Epithelial cell of esophagus (primary cell): Measurements from ENCODE around the gene PLCD4.

Experiments
- DNase-seq: peaks from one replicate; pipeline ENCODE4 v3.0.0; 2010; ENCODE audit warnings: low read depth
- H3K4me3 ChIP-seq: 2 replicates; pipeline ENCODE4 v1.5.1; 2011; ENCODE audit warnings: mild to moderate bottlenecking, low read length, control low read depth
- TF ChIP-seq, protein P1 (sequence below): IDR thresholded peaks from 2 replicates; pipeline ENCODE4 v1.5.1; 2011; ENCODE audit warnings: low read depth, mild to moderate bottlenecking, low read length, control low read depth, inconsistent platforms; ENCODE audit not compliant: insufficient read depth; ENCODE audit errors: missing control alignments

Gene PLCD4

DNA sequence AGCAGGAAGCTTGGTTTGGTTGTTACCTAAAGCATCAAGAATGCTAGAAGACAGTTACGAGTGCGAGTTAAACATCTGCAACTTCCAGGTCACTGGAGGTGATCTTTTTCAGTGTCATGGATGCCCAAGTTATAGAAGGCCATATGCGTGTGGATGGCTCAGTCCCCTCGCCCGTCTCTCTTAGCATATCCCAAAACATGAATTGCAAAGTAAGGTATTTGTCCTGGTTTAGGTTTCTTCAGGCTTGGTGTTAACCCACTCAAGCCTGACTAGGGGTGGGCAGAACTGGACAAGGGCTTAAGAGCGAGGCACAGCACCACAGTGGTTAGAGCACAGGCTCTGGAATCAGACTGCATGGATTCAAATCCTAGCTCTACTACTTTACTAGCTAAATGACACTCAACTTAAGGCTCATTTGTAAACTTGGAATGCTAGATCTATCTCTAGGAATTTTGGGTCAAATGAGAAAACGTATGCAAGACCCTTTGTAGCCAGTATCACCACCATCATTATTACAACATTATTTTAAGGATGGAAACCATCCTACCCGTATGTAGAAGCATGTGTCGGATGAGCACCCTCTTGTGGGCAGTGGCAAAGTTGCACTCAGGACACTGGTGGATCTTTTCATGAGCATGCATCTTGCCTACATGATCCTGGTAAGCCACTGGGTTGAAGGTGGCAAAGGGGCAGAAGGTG is 40.5 kb downstream of the PLCD4 start:
- TF ChIP-seq, protein P1, sequence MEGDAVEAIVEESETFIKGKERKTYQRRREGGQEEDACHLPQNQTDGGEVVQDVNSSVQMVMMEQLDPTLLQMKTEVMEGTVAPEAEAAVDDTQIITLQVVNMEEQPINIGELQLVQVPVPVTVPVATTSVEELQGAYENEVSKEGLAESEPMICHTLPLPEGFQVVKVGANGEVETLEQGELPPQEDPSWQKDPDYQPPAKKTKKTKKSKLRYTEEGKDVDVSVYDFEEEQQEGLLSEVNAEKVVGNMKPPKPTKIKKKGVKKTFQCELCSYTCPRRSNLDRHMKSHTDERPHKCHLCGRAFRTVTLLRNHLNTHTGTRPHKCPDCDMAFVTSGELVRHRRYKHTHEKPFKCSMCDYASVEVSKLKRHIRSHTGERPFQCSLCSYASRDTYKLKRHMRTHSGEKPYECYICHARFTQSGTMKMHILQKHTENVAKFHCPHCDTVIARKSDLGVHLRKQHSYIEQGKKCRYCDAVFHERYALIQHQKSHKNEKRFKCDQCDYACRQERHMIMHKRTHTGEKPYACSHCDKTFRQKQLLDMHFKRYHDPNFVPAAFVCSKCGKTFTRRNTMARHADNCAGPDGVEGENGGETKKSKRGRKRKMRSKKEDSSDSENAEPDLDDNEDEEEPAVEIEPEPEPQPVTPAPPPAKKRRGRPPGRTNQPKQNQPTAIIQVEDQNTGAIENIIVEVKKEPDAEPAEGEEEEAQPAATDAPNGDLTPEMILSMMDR = peak; percentile 94
- H3K4me3 ChIP-seq = no peak overlapping the region
- peak; percentile 77 for DNase-seq

DNA sequence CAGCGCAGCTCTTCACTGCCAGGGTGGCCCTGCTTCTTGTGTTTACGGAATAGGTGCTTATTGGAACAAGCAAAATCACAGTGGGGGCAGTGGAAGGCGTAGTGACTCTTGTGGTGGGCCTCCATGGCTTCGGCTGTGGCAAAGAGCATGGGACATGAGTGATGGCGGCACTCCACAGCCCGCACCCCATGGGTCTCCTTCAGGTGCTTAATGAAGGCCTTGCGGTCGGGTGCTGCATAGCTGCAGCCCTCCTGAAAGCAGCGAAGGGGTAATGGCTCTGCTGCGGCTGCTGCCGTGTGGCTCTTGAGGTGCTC is 41.0 kb downstream of the PLCD4 start:
- DNase-seq = no peak
- TF ChIP-seq, protein P1 = no peak
- H3K4me3 ChIP-seq = no peak overlapping the region

DNA sequence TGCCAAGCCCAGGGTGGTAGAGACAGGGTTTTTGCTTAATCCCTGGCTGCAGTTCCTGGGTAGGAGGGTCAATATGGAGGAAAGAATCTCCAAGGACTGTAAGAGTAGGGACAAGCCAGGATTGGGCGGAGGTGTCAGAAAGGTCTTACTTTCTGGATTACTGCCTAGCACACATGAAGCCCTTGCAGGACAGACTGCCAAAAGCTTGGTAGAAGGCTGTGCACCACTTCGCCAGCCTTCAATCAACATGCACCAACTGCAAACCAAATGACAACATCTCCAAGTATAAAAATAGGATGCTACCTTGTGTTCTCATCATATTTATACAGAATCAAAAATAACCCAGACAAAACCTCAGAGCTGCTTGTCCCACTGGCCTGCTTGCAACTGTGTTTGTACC is 48.1 kb downstream of the PLCD4 start:
- no peak overlapping the region for H3K4me3 ChIP-seq
- TF ChIP-seq, protein P1 = no peak
- DNase-seq = no peak

DNA sequence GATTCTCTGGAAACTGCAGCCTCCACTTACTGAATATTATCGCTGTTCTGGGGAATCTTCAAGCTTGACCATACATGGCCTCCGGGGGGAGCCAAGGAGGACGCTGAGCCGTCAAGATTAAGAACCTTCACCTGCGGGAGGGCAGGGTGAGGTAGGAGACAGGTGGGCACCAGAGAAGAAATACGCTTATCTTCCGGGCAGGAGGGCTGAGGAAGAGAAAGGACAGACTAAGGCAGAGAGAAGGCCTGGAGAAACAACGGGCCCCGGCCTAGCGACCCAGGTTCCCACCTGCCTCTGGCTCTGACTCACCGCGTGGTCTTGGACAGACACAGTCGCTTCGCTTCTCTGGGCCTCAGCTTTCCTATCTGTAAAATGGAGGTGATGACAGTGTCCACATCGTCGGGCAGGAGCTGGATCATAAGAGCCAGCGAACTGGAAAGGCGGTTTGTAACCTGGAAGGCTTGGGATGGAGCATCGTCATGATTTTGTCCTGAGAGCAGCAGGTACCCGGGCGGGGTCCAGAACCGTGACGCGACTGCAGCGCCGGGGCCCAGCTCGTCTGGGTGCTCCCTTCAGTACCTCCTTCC is 51.1 kb downstream of the PLCD4 start:
- TF ChIP-seq, protein P1 = peak; percentile 57
- peak; percentile 76 for DNase-seq
- peak overlapping the region; percentile 94 for H3K4me3 ChIP-seq

DNA sequence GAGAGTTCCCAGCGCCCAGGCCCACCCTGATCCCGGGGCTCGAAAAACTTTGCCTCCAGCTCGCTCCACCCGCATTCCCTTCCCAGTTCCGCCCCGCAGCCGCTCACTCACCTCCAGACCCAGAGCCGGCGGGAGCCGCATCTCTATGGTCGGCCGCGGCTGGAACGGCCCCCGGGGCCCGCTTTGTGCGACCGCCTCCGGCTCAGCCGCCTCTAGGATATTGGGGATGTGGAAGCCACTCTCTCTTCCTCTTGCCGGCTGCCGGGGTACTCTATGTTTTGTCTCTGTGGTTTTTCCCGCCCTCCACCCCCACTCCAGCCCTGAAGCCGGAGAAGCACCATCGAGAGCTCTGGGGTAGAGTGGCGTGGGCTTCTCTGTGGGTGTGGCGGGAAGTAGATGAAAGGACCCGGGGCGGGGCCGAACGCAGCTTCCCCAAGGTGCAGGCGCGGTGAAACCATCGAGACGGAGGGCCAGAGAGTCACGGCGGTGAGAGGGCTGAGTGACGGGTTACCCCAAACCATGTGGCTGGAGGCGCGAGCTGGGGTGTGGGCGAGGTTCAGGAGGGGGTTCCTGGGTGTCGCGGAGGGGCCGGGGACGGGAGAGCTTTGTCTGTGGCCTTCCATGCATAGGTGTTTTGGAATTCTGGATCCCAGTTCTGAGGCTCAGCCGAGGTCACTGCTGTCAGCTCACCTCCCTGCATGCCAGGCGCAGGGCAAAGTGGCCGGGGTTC is 51.7 kb downstream of the PLCD4 start, which contains the start of the genes BCS1L and ZNF142:
Gene BCS1L (plus strand): TSS at position 426 of the 730 bp plus-strand sequence. CDS start 1,305 bp downstream, outside the sequence.
Gene ZNF142 (minus strand): TSS at position 366 of the 730 bp plus-strand sequence. CDS start 3,194 bp downstream, outside the sequence.
- peak; percentile 95 for DNase-seq
- H3K4me3 ChIP-seq = peak within 1 kb of the TSS; percentile 94
- TF ChIP-seq, protein P1 = no peak

DNA sequence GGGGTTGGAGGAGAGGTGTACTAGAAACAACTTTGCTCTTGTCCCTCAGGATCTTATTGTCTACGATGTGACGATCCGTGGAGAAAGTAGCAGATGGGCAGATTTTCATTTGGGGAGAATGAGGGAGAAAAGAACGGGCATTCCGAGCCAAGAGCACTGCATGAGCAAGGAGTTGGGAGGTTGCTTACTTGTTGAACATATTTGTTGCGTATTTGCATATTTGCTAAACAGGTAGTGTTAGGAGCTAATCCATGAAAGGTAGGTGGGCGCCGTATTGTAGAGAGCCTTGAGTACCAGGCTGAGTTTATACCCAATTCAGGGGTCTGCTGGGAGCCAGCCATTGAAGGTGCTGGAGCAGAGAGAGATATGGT is 52.3 kb downstream of the PLCD4 start:
- H3K4me3 ChIP-seq = peak overlapping the region; percentile 94
- peak; percentile 10 for DNase-seq
- TF ChIP-seq, protein P1 = no peak
